Fibroblast of lung (primary cell): ENCODE measurements around the gene EED. TPM values are rescaled to one million over a fixed set of nuclear protein-coding genes. Genes with fewer than 3 reads are reported as not detected.
A peak's percentile ranks its signal among the peaks of the same experiment; 100 is the strongest.
"Not testable (repeated sequence)": the region's sequence is repeated elsewhere in the genome, so short reads cannot be mapped to it uniquely, and the experiment has no call there.

ENCODE experiments used
- DNase-seq, 2 donors: peaks; one replicate each; pipeline versions ENCODE4 v3.0.0 to v3.0.0-alpha.2; 2010; ENCODE audit warnings: low read depth in 2 of 2
- H2AFZ ChIP-seq: 2 replicates; pipeline ENCODE4 v1.5.1; 2012; ENCODE audit warnings: low read length, control low read depth, inconsistent platforms
- H3K27ac ChIP-seq: 2 replicates; pipeline ENCODE4 v1.5.1; 2011; ENCODE audit warnings: low read length, control low read depth; ENCODE audit not compliant: insufficient read depth
- H3K27me3 ChIP-seq: 2 replicates; pipeline ENCODE4 v1.5.1; 2011; ENCODE audit warnings: mild to moderate bottlenecking, low read length; ENCODE audit not compliant: control insufficient read depth, insufficient read depth
- H3K36me3 ChIP-seq: 2 replicates; pipeline ENCODE4 v1.5.1; 2011; ENCODE audit warnings: low read length; ENCODE audit not compliant: control insufficient read depth, insufficient read depth
- H3K4me1 ChIP-seq: 2 replicates; pipeline ENCODE4 v1.5.1; 2011; ENCODE audit warnings: low read length; ENCODE audit not compliant: control insufficient read depth, insufficient read depth; ENCODE audit errors: extremely low read depth
- H3K4me2 ChIP-seq: 2 replicates; pipeline ENCODE4 v1.5.1; 2011; ENCODE audit warnings: low read length, control low read depth; ENCODE audit not compliant: insufficient read depth; ENCODE audit errors: extremely low read depth
- H3K4me3 ChIP-seq, 4 experiments: fragments of 200-600 bp in 1 of 4; sonication (generic) in 1 of 4; replicated peaks in 1 of 4; 2 replicates each; pipeline ENCODE4 v1.5.1; 2011 to 2016; ENCODE audit warnings: low read length in 4 of 4, low read depth in 3 of 4, mild to moderate bottlenecking in 3 of 4, control low read depth in 2 of 4, inconsistent platforms in 1 of 4, mixed read lengths in 1 of 4; ENCODE audit not compliant: insufficient read depth in 1 of 4; ENCODE audit errors: control extremely low read depth in 1 of 4
- H3K79me2 ChIP-seq: 2 replicates; pipeline ENCODE4 v1.5.1; 2012; ENCODE audit warnings: mild to moderate bottlenecking, low read length, inconsistent platforms; ENCODE audit not compliant: control insufficient read depth, insufficient read depth
- H3K9ac ChIP-seq: 2 replicates; pipeline ENCODE4 v1.5.1; 2011; ENCODE audit warnings: mild to moderate bottlenecking, low read length, control low read depth; ENCODE audit not compliant: insufficient read depth
- H3K9me3 ChIP-seq: 2 replicates; pipeline ENCODE4 v1.5.1; 2012; ENCODE audit warnings: low read depth, low read length; ENCODE audit not compliant: control insufficient read depth, insufficient read depth
- H4K20me1 ChIP-seq: 2 replicates; pipeline ENCODE4 v1.5.1; 2011; ENCODE audit warnings: low read length; ENCODE audit not compliant: control insufficient read depth, insufficient read depth; ENCODE audit errors: extremely low read depth
- EZH2 ChIP-seq: IDR thresholded peaks from 2 replicates; pipeline ENCODE4 v1.5.1; 2012; ENCODE audit warnings: low read length, control low read depth, mild to moderate bottlenecking; ENCODE audit errors: missing control alignments
- polyA plus RNA-seq, 2 donors: library from polyadenylated mRNA; depleted of rRNA in 1 of 2; stranded (reverse) in 1 of 2; unstranded in 1 of 2; fragments of >200 nt; gene quantifications; 2 replicates each; pipeline ENCODE4 v1.2.1, GENCODE V29; 2011 to 2012; ENCODE audit warnings: missing spikeins in 1 of 2
- total RNA-seq: library from RNA; depleted of rRNA; stranded (reverse); fragments of >200 nt; gene quantifications from 2 replicates; pipeline ENCODE4 v1.2.1, GENCODE V29; 2014
- TF ChIP-seq, protein P1 (sequence below), 2 donors: IDR thresholded peaks in 1 of 2; conservative IDR thresholded peaks in 1 of 2; 1 replicate in 1 of 2; 2 replicates in 1 of 2; pipeline ENCODE4 v1.5.1; 2011 to 2012; ENCODE audit warnings: low read length in 2 of 2, control low read depth in 1 of 2, inconsistent platforms in 1 of 2, low read depth in 1 of 2, mild to moderate bottlenecking in 1 of 2

EED gene
- total and polyA plus RNA-seq, 2 donors (not counting 1 experiment from before 2014, with no cell fraction given), result 13.0 to 22.3 TPM

GRCh38 chr11:86302092-86302793, 57.7 kb downstream of the EED start, which contains the start of gene HIKESHI:
Gene HIKESHI (plus strand): TSS chr11:86302240. CDS start chr11:86302449, 209 bp downstream.
- peak within 1 kb of the TSS; percentile 81 for H3K4me2 ChIP-seq
- H3K36me3 ChIP-seq, result no peaks in the 10 kb centered on the region
- H3K79me2 ChIP-seq, result peaks cover 28% of the 10 kb centered on the region
- peak within 1 kb of the TSS; percentile 81 for H2AFZ ChIP-seq
- no peaks in the 10 kb centered on the region for H4K20me1 ChIP-seq
- TF ChIP-seq, protein P1, sequence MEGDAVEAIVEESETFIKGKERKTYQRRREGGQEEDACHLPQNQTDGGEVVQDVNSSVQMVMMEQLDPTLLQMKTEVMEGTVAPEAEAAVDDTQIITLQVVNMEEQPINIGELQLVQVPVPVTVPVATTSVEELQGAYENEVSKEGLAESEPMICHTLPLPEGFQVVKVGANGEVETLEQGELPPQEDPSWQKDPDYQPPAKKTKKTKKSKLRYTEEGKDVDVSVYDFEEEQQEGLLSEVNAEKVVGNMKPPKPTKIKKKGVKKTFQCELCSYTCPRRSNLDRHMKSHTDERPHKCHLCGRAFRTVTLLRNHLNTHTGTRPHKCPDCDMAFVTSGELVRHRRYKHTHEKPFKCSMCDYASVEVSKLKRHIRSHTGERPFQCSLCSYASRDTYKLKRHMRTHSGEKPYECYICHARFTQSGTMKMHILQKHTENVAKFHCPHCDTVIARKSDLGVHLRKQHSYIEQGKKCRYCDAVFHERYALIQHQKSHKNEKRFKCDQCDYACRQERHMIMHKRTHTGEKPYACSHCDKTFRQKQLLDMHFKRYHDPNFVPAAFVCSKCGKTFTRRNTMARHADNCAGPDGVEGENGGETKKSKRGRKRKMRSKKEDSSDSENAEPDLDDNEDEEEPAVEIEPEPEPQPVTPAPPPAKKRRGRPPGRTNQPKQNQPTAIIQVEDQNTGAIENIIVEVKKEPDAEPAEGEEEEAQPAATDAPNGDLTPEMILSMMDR (conservative IDR thresholded peaks at IDR 0.05 in 1 of 2, IDR thresholded peaks at IDR 0.05 in 1 of 2; ENCODE audit: low read depth in 1 of 2, low read length in 2 of 2), result no peak
- no peak for TF ChIP-seq EZH2
- peak within 1 kb of the TSS; percentile 85 to 95 (median 90) for H3K4me3 ChIP-seq
- H3K9me3 ChIP-seq, result no peaks in the 10 kb centered on the region
- peak within 1 kb of the TSS; percentile 82 for H3K9ac ChIP-seq
- DNase-seq, result peak; percentile 98
- peak within 1 kb of the TSS; percentile 81 for H3K27ac ChIP-seq
- H3K27me3 ChIP-seq, result no peaks in the 10 kb centered on the region
- no peaks in the 10 kb centered on the region for H3K4me1 ChIP-seq

GRCh38 chr11:86303257-86303656, 58.7 kb downstream of the EED start:
- H3K36me3 ChIP-seq, result no peaks in the 10 kb centered on the region
- no peaks in the 10 kb centered on the region for H4K20me1 ChIP-seq
- H3K9me3 ChIP-seq, result no peaks in the 10 kb centered on the region
- H3K4me3 ChIP-seq, result peak overlapping the region; percentile 85 to 95 (median 90)
- H3K4me1 ChIP-seq, result no peaks in the 10 kb centered on the region
- H3K79me2 ChIP-seq, result peaks cover 28% of the 10 kb centered on the region
- no peaks in the 10 kb centered on the region for H3K27me3 ChIP-seq
- H3K9ac ChIP-seq, result no peak overlapping the region
- DNase-seq, result peak in 1 of 2 donors; percentile 39
- H3K27ac ChIP-seq, result peak overlapping the region; percentile 3
- peak overlapping the region; percentile 81 for H3K4me2 ChIP-seq
- no peak for TF ChIP-seq EZH2
- TF ChIP-seq, protein P1 (conservative IDR thresholded peaks at IDR 0.05 in 1 of 2, IDR thresholded peaks at IDR 0.05 in 1 of 2; ENCODE audit: low read depth in 1 of 2, low read length in 2 of 2), result no peak
- H2AFZ ChIP-seq, result no peak overlapping the region

DNA sequence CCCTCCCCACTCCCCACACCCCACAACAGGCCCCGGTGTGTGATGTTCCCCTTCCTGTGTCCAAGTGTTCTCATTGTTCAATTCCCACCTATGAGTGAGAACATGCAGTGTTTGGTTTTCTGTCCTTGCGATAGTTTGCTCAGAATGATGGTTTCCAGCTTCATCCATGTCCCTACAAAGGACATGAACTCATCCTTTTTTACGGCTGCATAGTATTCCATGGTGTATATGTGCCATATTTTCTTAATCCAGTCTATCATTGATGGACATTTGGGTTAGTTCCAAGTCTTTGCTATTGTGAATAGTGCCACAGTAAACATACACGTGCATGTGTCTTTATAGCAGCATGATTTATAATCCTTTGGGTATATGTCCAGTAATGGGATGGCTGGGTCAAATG, 64.2 kb downstream of the EED start:
- not testable (repeated sequence) for H3K4me3 ChIP-seq, H3K9ac ChIP-seq, H3K36me3 ChIP-seq, DNase-seq, H2AFZ ChIP-seq, H3K4me1 ChIP-seq, H4K20me1 ChIP-seq, H3K27me3 ChIP-seq, H3K27ac ChIP-seq, H3K9me3 ChIP-seq, H3K4me2 ChIP-seq
- peaks cover 14% of the 10 kb centered on the region for H3K79me2 ChIP-seq
